Measurements from ENCODE around the gene SRCIN1.
A peak's percentile ranks its signal among the peaks of the same experiment; 100 is the strongest.

SRCIN1 gene

GRCh38 chr17:38568845-38569510, 36.8 kb downstream of the SRCIN1 start:
- intact Hi-C loops (cut with DNase I) = no loop called here

GRCh38 chr17:38568274-38568673, 37.5 kb downstream of the SRCIN1 start:
- DNase-seq = no peak
- intact Hi-C loops (cut with DNase I) = no loop called here

More at GRCh38 chr17:38568845-38569510, 36.8 kb downstream of the SRCIN1 start:
- DNase-seq = peak; percentile 70 to 94 (median 85)

GRCh38 chr17:38567350-38567749, 38.4 kb downstream of the SRCIN1 start:
- DNase-seq = no peak
- intact Hi-C loops (cut with DNase I) = no loop called here

- DNase-seq = no peak
- intact Hi-C loops (cut with DNase I) = no loop called here
These were observed 39.1 kb downstream of the SRCIN1 start for GRCh38 chr17:38566666-38567031.

- intact Hi-C loops (cut with DNase I) = no loop called here
- DNase-seq = no peak
These were observed 39.7 kb downstream of the SRCIN1 start for GRCh38 chr17:38565853-38566665.

- intact Hi-C loops (cut with DNase I) = no loop called here
- peak in 23 of 42 donors; percentile 32 to 79 (median 53) for DNase-seq
These were observed 40.9 kb downstream of the SRCIN1 start for GRCh38 chr17:38564869-38565268.

- intact Hi-C loops (cut with DNase I) = no loop called here
- DNase-seq = no peak
These were observed 41.4 kb downstream of the SRCIN1 start for GRCh38 chr17:38564254-38564837.

GRCh38 chr17:38563362-38564253, 42.1 kb downstream of the SRCIN1 start:
- intact Hi-C loops (cut with DNase I) = no loop called here
- no peak for DNase-seq

- DNase-seq = no peak
- intact Hi-C loops (cut with DNase I) = no loop called here
These were observed 42.8 kb downstream of the SRCIN1 start for GRCh38 chr17:38562903-38563302.

GRCh38 chr17:38562215-38562569, 43.6 kb downstream of the SRCIN1 start:
- intact Hi-C loops (cut with DNase I) = no loop called here
- no peak for DNase-seq

GRCh38 chr17:38561416-38562214, 44.1 kb downstream of the SRCIN1 start:
- DNase-seq = no peak
- intact Hi-C loops (cut with DNase I) = no loop called here

- intact Hi-C loops (cut with DNase I) = no loop called here
- DNase-seq = no peak
These were observed 45.0 kb downstream of the SRCIN1 start for GRCh38 chr17:38560503-38561318.

- DNase-seq = peak in 1 of 42 donors; percentile 21
- intact Hi-C loops (cut with DNase I) = loop anchor here (2.0 to 10.0 kb wide), 2 partner anchors 105 to 175 kb away; partner anchors contain the start of gene CISD3
These were observed 45.9 kb downstream of the SRCIN1 start for GRCh38 chr17:38559880-38560230.

GRCh38 chr17:38559051-38559879, 46.5 kb downstream of the SRCIN1 start:
- intact Hi-C loops (cut with DNase I) = loop anchor here (2.0 to 10.0 kb wide), 2 partner anchors 106 to 176 kb away; partner anchors contain the start of gene CISD3

GRCh38 chr17:38558728-38559050, 47.1 kb downstream of the SRCIN1 start:
- intact Hi-C loops (cut with DNase I) = loop anchor here (2.0 to 10.0 kb wide), 2 partner anchors 106 to 176 kb away; partner anchors contain the start of gene CISD3
- peak in 2 of 42 donors; percentile 28 to 58 for DNase-seq

More at GRCh38 chr17:38559051-38559879, 46.5 kb downstream of the SRCIN1 start:
- DNase-seq = peak in 14 of 42 donors; percentile 24 to 64 (median 43)
